ENCODE results near the gene PDK2. TPM values are rescaled to one million over a fixed set of nuclear protein-coding genes. Genes with fewer than 3 reads are reported as not detected.

The PDK2 gene
- total RNA-seq, 6 experiments from 2014 or later = 26.6 to 35.6 (median 29.6) TPM

DNA sequence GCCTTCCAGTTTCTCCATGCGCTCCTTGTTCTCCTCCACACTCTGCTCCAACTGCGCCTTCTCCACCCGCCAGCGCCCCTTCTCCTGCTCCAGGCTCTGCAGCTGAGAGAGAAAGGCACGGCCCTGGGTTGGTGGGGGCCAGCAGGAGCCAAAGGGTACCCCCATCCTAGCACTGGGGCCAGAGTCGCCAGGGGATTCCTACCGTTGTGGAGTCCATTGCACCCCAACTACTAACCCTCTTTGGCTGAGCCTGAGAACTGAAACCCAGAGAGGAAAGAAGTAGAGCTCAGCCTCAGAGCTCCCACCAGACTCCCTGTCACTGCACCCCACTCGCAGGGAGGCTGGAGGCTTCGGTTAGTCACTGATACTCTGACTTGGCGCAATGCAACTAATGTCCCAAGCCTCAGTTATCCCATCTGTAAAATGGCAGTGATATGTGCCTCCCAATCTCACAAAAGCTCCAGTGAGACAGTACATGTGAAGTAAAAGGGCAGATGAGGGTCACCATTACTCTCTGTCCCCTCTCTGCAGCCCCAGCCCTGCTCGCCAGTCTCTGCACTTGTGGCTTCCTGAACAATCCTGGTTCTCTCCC lies 41.0 kb downstream of the PDK2 start:
- no peaks in the 10 kb centered on the region for H3K9me3 Mint-ChIP-seq
- H3K36me3 Mint-ChIP-seq (ENCODE audit: low read depth) = peaks cover 39% of the 10 kb centered on the region
- H3K27ac Mint-ChIP-seq = no peak overlapping the region; the same call in 1 of the 2 replicates
- no peak for DNase-seq
- peaks cover 14% of the 10 kb centered on the region for H3K27me3 Mint-ChIP-seq (ENCODE audit: insufficient read depth)
- H3K4me3 Mint-ChIP-seq = no peak overlapping the region
- peaks cover 52% of the 10 kb centered on the region for H3K4me1 Mint-ChIP-seq (ENCODE audit: low read depth)
- TF ChIP-seq, protein P1, sequence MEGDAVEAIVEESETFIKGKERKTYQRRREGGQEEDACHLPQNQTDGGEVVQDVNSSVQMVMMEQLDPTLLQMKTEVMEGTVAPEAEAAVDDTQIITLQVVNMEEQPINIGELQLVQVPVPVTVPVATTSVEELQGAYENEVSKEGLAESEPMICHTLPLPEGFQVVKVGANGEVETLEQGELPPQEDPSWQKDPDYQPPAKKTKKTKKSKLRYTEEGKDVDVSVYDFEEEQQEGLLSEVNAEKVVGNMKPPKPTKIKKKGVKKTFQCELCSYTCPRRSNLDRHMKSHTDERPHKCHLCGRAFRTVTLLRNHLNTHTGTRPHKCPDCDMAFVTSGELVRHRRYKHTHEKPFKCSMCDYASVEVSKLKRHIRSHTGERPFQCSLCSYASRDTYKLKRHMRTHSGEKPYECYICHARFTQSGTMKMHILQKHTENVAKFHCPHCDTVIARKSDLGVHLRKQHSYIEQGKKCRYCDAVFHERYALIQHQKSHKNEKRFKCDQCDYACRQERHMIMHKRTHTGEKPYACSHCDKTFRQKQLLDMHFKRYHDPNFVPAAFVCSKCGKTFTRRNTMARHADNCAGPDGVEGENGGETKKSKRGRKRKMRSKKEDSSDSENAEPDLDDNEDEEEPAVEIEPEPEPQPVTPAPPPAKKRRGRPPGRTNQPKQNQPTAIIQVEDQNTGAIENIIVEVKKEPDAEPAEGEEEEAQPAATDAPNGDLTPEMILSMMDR (IDR thresholded peaks at IDR 0.05) = no peak

DNA sequence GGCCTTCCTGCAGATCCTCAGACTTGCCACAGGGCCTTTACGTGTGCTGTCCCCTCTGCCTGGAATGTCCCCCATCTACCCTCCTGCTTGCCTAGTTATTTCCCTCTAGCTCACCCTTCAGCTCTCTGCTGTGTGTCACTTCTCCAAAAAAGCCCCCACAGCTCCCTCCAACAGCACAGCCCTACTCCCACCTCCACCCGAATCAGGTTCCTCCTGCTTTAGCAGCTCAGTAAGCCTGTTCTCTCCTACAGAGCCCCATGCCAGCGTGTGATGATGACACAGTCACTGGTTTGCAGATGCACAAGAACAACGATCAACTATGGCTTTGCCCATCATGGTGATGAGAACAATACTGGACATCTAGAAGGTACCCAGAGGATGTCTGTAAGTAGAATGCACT lies 41.9 kb downstream of the PDK2 start:
- H3K4me1 Mint-ChIP-seq (ENCODE audit: low read depth) = peaks cover 56% of the 10 kb centered on the region
- H3K27me3 Mint-ChIP-seq (ENCODE audit: insufficient read depth) = peaks cover 8% of the 10 kb centered on the region
- no peak for DNase-seq
- H3K27ac Mint-ChIP-seq = no peak overlapping the region; the same call in 1 of the 2 replicates
- peaks cover 48% of the 10 kb centered on the region for H3K36me3 Mint-ChIP-seq (ENCODE audit: low read depth)
- H3K4me3 Mint-ChIP-seq = no peak overlapping the region
- TF ChIP-seq, protein P1 (IDR thresholded peaks at IDR 0.05) = no peak
- H3K9me3 Mint-ChIP-seq = no peaks in the 10 kb centered on the region

DNA sequence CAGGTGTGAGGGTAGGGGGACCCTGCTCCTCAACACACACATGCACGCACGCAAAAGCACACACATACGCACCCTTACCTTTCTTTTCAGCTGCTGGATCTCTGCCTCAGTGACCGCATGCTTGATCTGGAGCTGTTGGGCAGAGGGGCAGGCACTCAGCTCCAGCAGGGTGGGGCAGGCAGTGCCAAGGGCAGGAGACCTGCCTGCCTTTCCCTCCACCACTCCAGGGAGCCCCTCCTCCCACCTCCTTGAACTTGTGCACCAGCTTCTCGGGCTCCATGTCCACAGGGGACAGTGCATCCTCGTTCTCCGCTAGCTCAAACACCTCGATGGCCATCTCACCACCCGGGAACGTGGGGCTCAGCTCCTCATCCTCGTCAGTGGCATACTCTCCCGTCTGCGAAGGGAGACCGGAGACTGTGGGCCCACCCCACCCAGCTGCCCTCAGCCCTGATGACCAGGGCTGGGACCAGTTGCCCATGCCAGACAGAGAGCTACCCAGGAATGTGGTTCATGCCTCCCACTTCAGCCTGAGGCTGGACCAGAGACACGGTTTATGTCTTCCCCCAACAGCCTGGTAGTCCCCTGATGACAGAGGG lies 44.1 kb downstream of the PDK2 start:
- H3K4me1 Mint-ChIP-seq (ENCODE audit: low read depth) = peaks cover 36% of the 10 kb centered on the region
- no peak for DNase-seq
- H3K27ac Mint-ChIP-seq = no peak overlapping the region
- no peaks in the 10 kb centered on the region for H3K9me3 Mint-ChIP-seq
- peaks cover 64% of the 10 kb centered on the region for H3K36me3 Mint-ChIP-seq (ENCODE audit: low read depth)
- TF ChIP-seq, protein P1 (IDR thresholded peaks at IDR 0.05) = no peak
- no peak overlapping the region for H3K4me3 Mint-ChIP-seq
- H3K27me3 Mint-ChIP-seq (ENCODE audit: insufficient read depth) = peaks cover 6% of the 10 kb centered on the region

DNA sequence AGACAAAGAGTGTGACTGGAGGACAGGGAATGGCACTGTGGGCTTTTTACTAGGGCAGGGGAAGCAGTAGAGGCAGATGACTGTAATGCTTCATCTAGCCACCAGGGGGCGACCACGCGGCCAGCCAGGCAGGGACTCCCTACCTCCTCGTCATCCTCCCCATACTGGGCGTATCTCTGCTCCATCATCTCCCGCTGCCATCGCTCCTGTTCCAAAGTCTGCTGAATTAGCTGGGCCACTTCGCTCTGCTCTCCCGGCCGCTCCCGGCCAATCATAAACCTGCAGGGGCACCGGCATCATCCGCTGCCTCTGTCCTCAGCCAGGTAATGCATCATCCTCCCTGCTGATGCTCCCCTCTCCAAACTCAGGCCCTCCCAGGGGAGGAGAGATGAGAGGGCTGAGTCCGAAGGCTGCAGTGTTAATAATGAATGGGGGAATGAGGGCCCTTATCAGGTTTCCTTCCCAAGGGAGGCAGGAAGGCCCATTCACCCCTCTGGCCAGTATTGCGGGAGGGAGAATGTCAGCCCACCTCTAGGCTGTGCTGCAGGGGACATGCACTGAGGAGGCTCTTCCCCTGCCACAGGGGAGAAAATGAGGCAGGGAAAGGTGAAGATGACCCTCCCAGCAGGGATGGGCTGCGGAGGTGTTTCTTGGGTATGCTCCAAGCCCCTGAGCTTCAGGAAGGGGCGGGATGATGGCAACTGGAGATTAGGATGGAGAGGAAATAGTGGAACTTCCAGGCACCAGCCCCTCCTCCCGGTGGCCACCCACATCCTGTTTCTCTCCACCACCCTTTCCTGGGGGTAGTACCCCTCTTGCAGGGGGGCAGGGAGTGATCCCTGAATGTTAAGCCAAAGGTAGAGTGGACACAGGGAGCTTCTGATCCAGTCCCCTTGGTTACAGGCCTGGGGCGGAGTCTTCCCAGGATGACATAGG lies 45.1 kb downstream of the PDK2 start:
- Mint-ChIP-seq H3K36me3 (ENCODE audit: low read depth) (peaks cover 68% of the 10 kb centered on the region), H3K27me3 (ENCODE audit: insufficient read depth) (peaks cover 6% of the 10 kb centered on the region), H3K27ac (peak overlapping the region; percentile 56; the same call in 1 of the 2 replicates), H3K9me3 (no peaks in the 10 kb centered on the region), H3K4me3 (no peak overlapping the region), H3K4me1 (ENCODE audit: low read depth) (peaks cover 42% of the 10 kb centered on the region)
- TF ChIP-seq, protein P1 (IDR thresholded peaks at IDR 0.05) = peak; percentile 99
- DNase-seq = peak; percentile 72

DNA sequence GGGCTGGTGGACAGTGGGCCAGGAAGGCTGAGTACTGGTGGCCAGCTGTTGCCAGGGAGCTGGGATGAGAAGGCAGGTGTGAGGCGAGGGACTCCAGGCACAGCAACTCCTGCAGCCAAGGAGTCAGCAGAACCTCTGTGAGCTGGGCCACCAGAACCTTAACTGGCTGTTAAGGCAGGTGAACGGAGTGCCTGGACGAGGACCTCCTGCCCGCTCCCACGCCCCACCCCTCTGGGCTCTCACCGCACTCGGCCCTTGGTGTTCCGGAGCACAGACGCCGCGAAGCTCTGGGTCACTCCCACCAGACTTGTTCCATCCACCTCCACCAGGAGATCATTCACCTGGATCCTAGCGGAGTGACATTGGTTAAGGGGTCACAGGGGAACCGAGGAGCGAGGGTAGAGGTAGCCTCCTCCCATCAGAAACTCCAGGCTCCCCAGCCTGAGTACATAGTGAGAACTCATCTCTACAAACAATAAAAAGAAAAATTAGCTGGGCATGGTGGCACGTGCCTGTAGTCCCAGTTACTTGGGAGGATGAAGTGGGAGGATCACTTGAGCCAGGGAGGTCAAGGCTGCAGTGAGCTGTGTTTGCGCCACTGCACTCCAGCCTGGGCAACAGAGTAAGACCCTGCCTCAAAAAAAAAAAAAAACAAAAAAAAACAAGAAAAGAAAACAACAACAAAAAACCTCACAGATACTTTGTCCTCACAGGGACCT lies 46.0 kb downstream of the PDK2 start:
- Mint-ChIP-seq H3K9me3 (no peaks in the 10 kb centered on the region), H3K36me3 (ENCODE audit: low read depth) (peaks cover 64% of the 10 kb centered on the region), H3K27me3 (ENCODE audit: insufficient read depth) (peaks cover 6% of the 10 kb centered on the region), H3K4me1 (ENCODE audit: low read depth) (peaks cover 52% of the 10 kb centered on the region), H3K4me3 (no peak overlapping the region; the same call in 1 of the 2 replicates), H3K27ac (peak overlapping the region; percentile 48; the same call in 1 of the 2 replicates)
- no peak for DNase-seq
- TF ChIP-seq, protein P1 (IDR thresholded peaks at IDR 0.05) = no peak
